B cell (primary cell): Measurements from ENCODE around the gene ATF3.

Experiments used
- CTCF ChIP-seq: fragments of 200-600 bp; IDR thresholded peaks from one replicate; pipeline ENCODE4 v1.8.0; 2022; ENCODE audit warnings: antibody characterized with exemption, mild to moderate bottlenecking
- EZH2 ChIP-seq: IDR thresholded peaks from 2 replicates; pipeline ENCODE4 v1.6.1; 2012; ENCODE audit warnings: borderline replicate concordance, low read depth, mild to moderate bottlenecking, moderate library complexity, low read length; ENCODE audit not compliant: insufficient read depth, poor library complexity, severe bottlenecking

- TF ChIP-seq CTCF = no peak
- no peak for TF ChIP-seq EZH2
Measured at GRCh38 chr1:212607913-212608391, 609 bp upstream of the ATF3 start.
